Kidney (tissue), 14 donors: ENCODE measurements around the gene STXBP6. TPM values are rescaled to one million over a fixed set of nuclear protein-coding genes. Genes with fewer than 3 reads are reported as not detected.

Experiments
- DNase-seq, 5 donors: peaks; one replicate each; pipeline ENCODE4 v3.0.0-alpha.2; 2013 to 2020
- FAIRE-seq: peaks from 2 replicates; lab custom pipeline; 2012; peaks lifted over from hg19 to GRCh38; lab: Jason Lieb, UNC
- H3K27ac ChIP-seq, 2 donors: one replicate each; pipeline ENCODE4 v1.7.0; 2013; ENCODE audit warnings: low read depth in 2 of 2, low read length in 2 of 2, inconsistent platforms in 1 of 2
- H3K27me3 ChIP-seq: one replicate; pipeline ENCODE4 v1.7.1; 2013; ENCODE audit warnings: low read length, inconsistent platforms; ENCODE audit not compliant: control insufficient read depth, insufficient read depth
- H3K36me3 ChIP-seq, 3 donors: one replicate each; pipeline versions ENCODE4 v1.7.0 to v1.7.1; 2013; ENCODE audit warnings: low read length in 3 of 3, control low read depth in 1 of 3, inconsistent platforms in 1 of 3; ENCODE audit not compliant: insufficient read depth in 3 of 3, control insufficient read depth in 2 of 3
- H3K4me1 ChIP-seq, 3 donors: one replicate each; pipeline versions ENCODE4 v1.7.0 to v1.7.1; 2013; ENCODE audit warnings: low read length in 3 of 3, inconsistent platforms in 1 of 3, low read depth in 1 of 3; ENCODE audit not compliant: control insufficient read depth in 2 of 3, insufficient read depth in 2 of 3
- H3K4me3 ChIP-seq, 3 donors: one replicate each; pipeline versions ENCODE4 v1.7.0 to v1.8.1; 2013; ENCODE audit warnings: low read length in 3 of 3, control low read depth in 1 of 3, inconsistent platforms in 1 of 3
- H3K9ac ChIP-seq, 3 donors: one replicate each; pipeline versions ENCODE4 v1.7.0 to v1.7.1; 2013; ENCODE audit warnings: low read length in 3 of 3, control low read depth in 1 of 3, inconsistent platforms in 1 of 3
- H3K9me3 ChIP-seq, 3 donors: one replicate each; pipeline versions ENCODE4 v1.7.0 to v1.7.1; 2013; ENCODE audit warnings: low read length in 3 of 3, control low read depth in 1 of 3, inconsistent platforms in 1 of 3; ENCODE audit not compliant: control insufficient read depth in 2 of 3, insufficient read depth in 1 of 3
- intact Hi-C: fragments of 100-400 bp; cut with DNase I; formaldehyde crosslinking; loops from one replicate; pipeline ENCODE4 v1.11.1; 2022
- polyA plus RNA-seq: library from polyadenylated mRNA; stranded (reverse); fragments of 350-450 nt; fragmentation: Illumina TruSeq; extraction: RNeasy Lipid Tissue Mini Kit (QIAGEN cat#74804); gene quantifications from one replicate; pipeline ENCODE4 v1.2.3, GENCODE V29; 2014; ENCODE audit warnings: low read depth, low replicate concordance; ENCODE audit not compliant: insufficient read depth
- total RNA-seq: library from RNA; stranded (reverse); fragmentation: NEBNext Ultra II Directional; extraction: Animal tissue kit (Norgen Biotek cat#: 25700); gene quantifications from one replicate; pipeline ENCODE4 v1.2.1, GENCODE V29; 2021
- TF ChIP-seq, protein P1 (sequence below): IDR thresholded peaks from 3 replicates; pipeline ENCODE4 v1.5.1; 2012; ENCODE audit warnings: mild to moderate bottlenecking, moderate library complexity, borderline replicate concordance; ENCODE audit not compliant: insufficient read depth; ENCODE audit errors: extremely low read depth
- donor health status: control.
- donor health status: control.
- donor health status: control.
- donor health status: control.
- donor health status: control.
- donor health status: DM: yes; HTN: yes; CAD: no.
- donor health status: Normal renal cell carcinoma (clear cell type).

STXBP6 gene
- total and polyA plus RNA-seq, 2 donors from 2014 or later, result 2.8 to 3.9 TPM

DNA sequence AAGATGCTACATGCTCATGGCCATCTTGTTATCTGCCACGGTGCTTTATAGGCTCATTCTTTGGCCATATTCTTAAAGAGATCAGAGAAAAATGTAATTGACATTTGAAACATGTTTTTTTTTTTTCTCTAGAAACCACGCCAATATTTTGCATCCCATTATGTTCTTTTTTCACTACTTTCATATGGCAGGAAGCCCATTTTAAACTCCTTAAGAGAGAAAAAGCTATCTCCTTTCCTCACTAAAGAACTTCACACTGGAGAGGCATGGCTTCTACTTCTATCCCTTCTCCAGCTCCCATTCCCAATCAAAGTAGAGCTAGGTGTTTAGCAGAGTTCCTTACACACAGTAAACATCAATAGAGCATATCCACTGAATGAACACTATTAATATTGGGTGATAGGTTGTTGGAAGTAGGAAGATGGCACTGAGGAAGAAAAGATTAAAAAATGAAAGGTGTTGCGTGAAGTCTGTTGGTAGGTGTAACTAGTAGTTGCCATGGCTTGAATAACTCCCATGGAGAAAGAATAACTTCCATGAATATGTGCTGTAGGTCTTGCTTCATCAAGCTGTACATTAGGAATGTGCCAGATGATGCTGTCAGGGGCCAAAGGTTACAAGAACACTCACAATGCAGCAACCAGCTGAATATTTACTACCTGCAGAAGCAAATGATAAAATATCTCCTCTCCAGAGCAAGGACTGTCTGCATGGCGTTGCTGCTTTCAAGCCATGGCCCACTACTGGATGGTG is 178.8 kb downstream of the STXBP6 start:
- Histone ChIP-seq H3K27ac (no peak overlapping the region), H3K9ac (no peak overlapping the region), H3K4me3 (no peak overlapping the region), H3K27me3 (no peaks in the 10 kb centered on the region), H3K9me3 (peaks cover 0 to 4% (median 0%) of the 10 kb centered on the region in 3 donors), H3K36me3 (no peaks in the 10 kb centered on the region), H3K4me1 (no peaks in the 10 kb centered on the region)
- DNase-seq, result no peak
- TF ChIP-seq, protein P1, sequence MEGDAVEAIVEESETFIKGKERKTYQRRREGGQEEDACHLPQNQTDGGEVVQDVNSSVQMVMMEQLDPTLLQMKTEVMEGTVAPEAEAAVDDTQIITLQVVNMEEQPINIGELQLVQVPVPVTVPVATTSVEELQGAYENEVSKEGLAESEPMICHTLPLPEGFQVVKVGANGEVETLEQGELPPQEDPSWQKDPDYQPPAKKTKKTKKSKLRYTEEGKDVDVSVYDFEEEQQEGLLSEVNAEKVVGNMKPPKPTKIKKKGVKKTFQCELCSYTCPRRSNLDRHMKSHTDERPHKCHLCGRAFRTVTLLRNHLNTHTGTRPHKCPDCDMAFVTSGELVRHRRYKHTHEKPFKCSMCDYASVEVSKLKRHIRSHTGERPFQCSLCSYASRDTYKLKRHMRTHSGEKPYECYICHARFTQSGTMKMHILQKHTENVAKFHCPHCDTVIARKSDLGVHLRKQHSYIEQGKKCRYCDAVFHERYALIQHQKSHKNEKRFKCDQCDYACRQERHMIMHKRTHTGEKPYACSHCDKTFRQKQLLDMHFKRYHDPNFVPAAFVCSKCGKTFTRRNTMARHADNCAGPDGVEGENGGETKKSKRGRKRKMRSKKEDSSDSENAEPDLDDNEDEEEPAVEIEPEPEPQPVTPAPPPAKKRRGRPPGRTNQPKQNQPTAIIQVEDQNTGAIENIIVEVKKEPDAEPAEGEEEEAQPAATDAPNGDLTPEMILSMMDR, result no peak
- no peak for FAIRE-seq
- intact Hi-C loops, result no loop called here

DNA sequence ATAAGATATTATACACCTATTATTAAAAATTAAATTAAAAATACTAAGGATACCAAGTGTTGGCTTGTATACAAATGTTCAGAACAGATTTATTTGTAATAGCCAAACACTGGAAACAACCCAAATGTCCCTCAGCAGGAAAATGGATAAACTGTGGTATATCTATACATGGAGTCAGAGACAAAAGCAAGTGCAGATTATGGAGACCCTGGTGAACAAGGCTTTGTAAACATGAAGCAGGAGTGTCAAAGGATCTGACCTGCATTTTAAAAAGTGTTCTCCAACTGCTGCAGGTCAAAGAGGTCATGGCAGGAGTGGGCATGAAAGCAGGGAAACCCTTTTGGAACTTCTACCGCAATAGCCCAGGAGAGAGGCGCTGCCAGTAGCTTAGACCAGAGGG is 181.6 kb downstream of the STXBP6 start:
- H3K4me1 ChIP-seq, result no peaks in the 10 kb centered on the region
- FAIRE-seq, result no peak
- H3K27ac ChIP-seq, result no peak overlapping the region
- DNase-seq, result no peak
- no peak overlapping the region for H3K4me3 ChIP-seq
- no peaks in the 10 kb centered on the region for H3K36me3 ChIP-seq
- no peak overlapping the region for H3K9ac ChIP-seq
- TF ChIP-seq, protein P1, result no peak
- H3K9me3 ChIP-seq, result peaks cover 0 to 4% (median 0%) of the 10 kb centered on the region in 3 donors
- intact Hi-C loops, result no loop called here
- no peaks in the 10 kb centered on the region for H3K27me3 ChIP-seq

DNA sequence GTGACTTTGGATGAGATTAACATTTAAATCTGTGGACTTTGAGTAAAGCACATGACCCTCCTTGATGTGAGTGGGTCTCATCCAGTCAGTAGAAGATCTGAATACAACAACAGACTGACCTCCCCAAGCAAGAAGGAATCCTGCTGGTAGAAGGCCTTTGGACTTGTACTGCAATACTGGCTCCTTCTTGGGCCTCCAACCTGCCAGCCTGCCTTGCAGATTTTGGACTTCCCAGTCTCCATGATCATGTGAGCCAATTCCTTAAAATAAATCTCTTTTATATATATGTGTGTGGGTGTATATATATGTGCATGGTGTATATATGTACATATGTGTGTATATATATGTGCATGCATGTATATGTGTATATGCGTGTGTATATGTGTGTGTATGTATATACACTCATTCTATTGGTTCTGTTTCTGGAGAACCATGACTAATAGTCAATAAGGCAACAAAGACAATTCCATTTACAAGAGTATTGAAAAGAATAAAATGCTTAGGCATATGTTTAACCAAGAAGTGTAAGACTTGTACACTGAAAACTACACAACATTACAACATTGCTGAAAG is 183.8 kb downstream of the STXBP6 start:
- H3K4me1 ChIP-seq, result no peaks in the 10 kb centered on the region
- peaks cover 0 to 4% (median 0%) of the 10 kb centered on the region in 3 donors for H3K9me3 ChIP-seq
- H3K27me3 ChIP-seq, result no peaks in the 10 kb centered on the region
- H3K36me3 ChIP-seq, result no peaks in the 10 kb centered on the region
- H3K9ac ChIP-seq, result no peak overlapping the region
- intact Hi-C loops, result no loop called here
- no peak overlapping the region for H3K27ac ChIP-seq
- TF ChIP-seq, protein P1, result no peak
- DNase-seq (no peak), FAIRE-seq (no peak)
- no peak overlapping the region for H3K4me3 ChIP-seq
